Measurements from ENCODE around the gene FERMT1. TPM values are rescaled to one million over a fixed set of nuclear protein-coding genes. Genes with fewer than 3 reads are reported as not detected.

The FERMT1 gene
- total and polyA plus RNA-seq, 2 of the 13 experiments (the other 11 are each of a cell fraction or from before 2014, with no cell fraction given): 15.8 to 29.5 TPM

GRCh38 chr20:6122873-6123648, at the start of gene FERMT1 (continued):
- TF ChIP-seq HOMEZ (CRISPR knock-in tag; IDR thresholded peaks at IDR 0.05; ENCODE audit: low read depth) (no peak; the same call in 1 of the 2 replicates), TEF (CRISPR knock-in tag; IDR thresholded peaks at IDR 0.05) (peak; percentile 83; the same call in 1 of the 2 replicates), HMGXB4 (CRISPR knock-in tag; IDR thresholded peaks at IDR 0.05; ENCODE audit: borderline replicate concordance in 1 of 2, low read depth in 1 of 2) (peak; percentile 96 to 98), RFXAP (CRISPR knock-in tag; IDR thresholded peaks at IDR 0.05; ENCODE audit: borderline replicate concordance) (peak; percentile 77; the same call in 1 of the 2 replicates), ZSCAN22 (CRISPR knock-in tag; IDR thresholded peaks at IDR 0.05) (peak; percentile 77; the same call in 1 of the 2 replicates), PHB2 (IDR thresholded peaks at IDR 0.05; ENCODE audit: partially characterized antibody) (no peak), RAD51 (IDR thresholded peaks at IDR 0.05; ENCODE audit: borderline replicate concordance) (no peak), ZFYVE20 (CRISPR knock-in tag; IDR thresholded peaks at IDR 0.05; ENCODE audit: borderline replicate concordance, low read depth) (peak; percentile 95), ONECUT2 (CRISPR knock-in tag; IDR thresholded peaks at IDR 0.05) (peak; percentile 30; the same call in 1 of the 2 replicates), ZSCAN21 (CRISPR knock-in tag; IDR thresholded peaks at IDR 0.05; ENCODE audit: borderline replicate concordance) (peak; percentile 93), ZNF709 (CRISPR knock-in tag; IDR thresholded peaks at IDR 0.05) (peak; percentile 93), ELF4 (CRISPR knock-in tag; IDR thresholded peaks at IDR 0.05; ENCODE audit: borderline replicate concordance) (peak; percentile 92; the same call in 1 of the 2 replicates), ZBTB44 (CRISPR knock-in tag; IDR thresholded peaks at IDR 0.05) (0 out of 2 replicates have a peak, but pooled peaks have one; percentile 64), MAF1 (CRISPR knock-in tag; IDR thresholded peaks at IDR 0.05; ENCODE audit: borderline replicate concordance) (peak; percentile 28; the same call in 1 of the 2 replicates), BORCS8-MEF2B (CRISPR knock-in tag; IDR thresholded peaks at IDR 0.05) (peak; percentile 81; the same call in 1 of the 2 replicates), IKZF1 (IDR thresholded peaks at IDR 0.05) (no peak), MYPOP (CRISPR knock-in tag; IDR thresholded peaks at IDR 0.05) (peak; percentile 95), KDM1A (CRISPR knock-in tag; IDR thresholded peaks at IDR 0.05) (no peak), PHF8 (CRISPR knock-in tag; IDR thresholded peaks at IDR 0.05) (peak; percentile 95), ARHGAP35 (CRISPR knock-in tag; IDR thresholded peaks at IDR 0.05; ENCODE audit: borderline replicate concordance) (0 out of 2 replicates have a peak, but pooled peaks have one; percentile 4)
